Testis (tissue), 2 donors: ENCODE results near the gene FAM174A.

Experiments used
- POLR2A ChIP-seq: fragments of 450-650 bp; IDR thresholded peaks from one replicate; pipeline ENCODE4 v1.6.1; 2017; ENCODE audit warnings: antibody characterized with exemption, mild to moderate bottlenecking, moderate library complexity
- TF ChIP-seq, protein P1 (sequence below), 3 experiments: fragments of 450-650 bp in 2 of 3; fragments of 200-600 bp in 1 of 3; sonication (generic) in 1 of 3; IDR thresholded peaks; one replicate each; pipeline ENCODE4 v1.5.1; 2016 to 2019; ENCODE audit warnings: antibody characterized with exemption in 3 of 3, mild to moderate bottlenecking in 2 of 3, moderate library complexity in 1 of 3

DNA sequence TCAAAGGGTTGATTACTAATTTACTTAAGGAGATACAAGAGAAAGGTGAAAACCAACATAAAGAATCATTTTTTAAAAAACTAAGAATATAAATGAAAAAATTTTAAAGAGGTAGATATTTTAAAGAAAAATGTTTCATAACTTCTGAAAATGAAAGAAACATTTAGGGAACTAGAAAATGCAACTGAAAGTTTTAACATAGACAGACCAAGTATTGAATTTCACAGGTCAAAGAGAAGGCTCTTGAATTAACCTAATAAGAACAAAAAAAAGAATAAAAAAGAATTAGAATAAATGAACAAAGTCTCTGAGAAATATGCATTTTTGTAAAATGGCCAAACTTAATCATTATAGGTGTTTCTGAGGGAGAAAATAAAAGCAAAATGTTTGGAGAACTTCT, 16.1 kb upstream of the FAM174A start:
- no peak for TF ChIP-seq POLR2A
- TF ChIP-seq, protein P1, sequence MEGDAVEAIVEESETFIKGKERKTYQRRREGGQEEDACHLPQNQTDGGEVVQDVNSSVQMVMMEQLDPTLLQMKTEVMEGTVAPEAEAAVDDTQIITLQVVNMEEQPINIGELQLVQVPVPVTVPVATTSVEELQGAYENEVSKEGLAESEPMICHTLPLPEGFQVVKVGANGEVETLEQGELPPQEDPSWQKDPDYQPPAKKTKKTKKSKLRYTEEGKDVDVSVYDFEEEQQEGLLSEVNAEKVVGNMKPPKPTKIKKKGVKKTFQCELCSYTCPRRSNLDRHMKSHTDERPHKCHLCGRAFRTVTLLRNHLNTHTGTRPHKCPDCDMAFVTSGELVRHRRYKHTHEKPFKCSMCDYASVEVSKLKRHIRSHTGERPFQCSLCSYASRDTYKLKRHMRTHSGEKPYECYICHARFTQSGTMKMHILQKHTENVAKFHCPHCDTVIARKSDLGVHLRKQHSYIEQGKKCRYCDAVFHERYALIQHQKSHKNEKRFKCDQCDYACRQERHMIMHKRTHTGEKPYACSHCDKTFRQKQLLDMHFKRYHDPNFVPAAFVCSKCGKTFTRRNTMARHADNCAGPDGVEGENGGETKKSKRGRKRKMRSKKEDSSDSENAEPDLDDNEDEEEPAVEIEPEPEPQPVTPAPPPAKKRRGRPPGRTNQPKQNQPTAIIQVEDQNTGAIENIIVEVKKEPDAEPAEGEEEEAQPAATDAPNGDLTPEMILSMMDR (IDR thresholded peaks at IDR 0.05) = no peak
